Nephron progenitor cell (in vitro differentiated cells): ENCODE results near the gene TMEM108.

Source experiments
- DNase-seq: peaks from one replicate; pipeline ENCODE4 v3.0.0; 2021
- H3K27ac Mint-ChIP-seq: 2 replicates; pipeline ENCODE4 v1.8.0; 2021; ENCODE audit warnings: mild to moderate bottlenecking, moderate library complexity, mixed read lengths
- H3K27me3 Mint-ChIP-seq: 2 replicates; pipeline ENCODE4 v1.8.0; 2021; ENCODE audit warnings: mild to moderate bottlenecking, low read depth, mixed read lengths; ENCODE audit not compliant: poor library complexity
- H3K36me3 Mint-ChIP-seq: 2 replicates; pipeline ENCODE4 v1.8.0; 2021; ENCODE audit warnings: low read depth, mixed read lengths
- H3K4me1 Mint-ChIP-seq: 2 replicates; pipeline ENCODE4 v1.8.0; 2021; ENCODE audit warnings: mixed read lengths
- H3K4me3 Mint-ChIP-seq: 2 replicates; pipeline ENCODE4 v1.8.0; 2021; ENCODE audit warnings: mild to moderate bottlenecking, moderate library complexity, mixed read lengths
- H3K9me3 Mint-ChIP-seq: 2 replicates; pipeline ENCODE4 v1.8.0; 2021; ENCODE audit warnings: mild to moderate bottlenecking, moderate library complexity, mixed read lengths
- TF ChIP-seq, protein P1 (sequence below): fragments of 200-600 bp; sonication (generic); IDR thresholded peaks from 2 replicates; pipeline ENCODE4 v1.5.0; 2021; ENCODE audit warnings: antibody characterized with exemption

TMEM108 gene

DNA sequence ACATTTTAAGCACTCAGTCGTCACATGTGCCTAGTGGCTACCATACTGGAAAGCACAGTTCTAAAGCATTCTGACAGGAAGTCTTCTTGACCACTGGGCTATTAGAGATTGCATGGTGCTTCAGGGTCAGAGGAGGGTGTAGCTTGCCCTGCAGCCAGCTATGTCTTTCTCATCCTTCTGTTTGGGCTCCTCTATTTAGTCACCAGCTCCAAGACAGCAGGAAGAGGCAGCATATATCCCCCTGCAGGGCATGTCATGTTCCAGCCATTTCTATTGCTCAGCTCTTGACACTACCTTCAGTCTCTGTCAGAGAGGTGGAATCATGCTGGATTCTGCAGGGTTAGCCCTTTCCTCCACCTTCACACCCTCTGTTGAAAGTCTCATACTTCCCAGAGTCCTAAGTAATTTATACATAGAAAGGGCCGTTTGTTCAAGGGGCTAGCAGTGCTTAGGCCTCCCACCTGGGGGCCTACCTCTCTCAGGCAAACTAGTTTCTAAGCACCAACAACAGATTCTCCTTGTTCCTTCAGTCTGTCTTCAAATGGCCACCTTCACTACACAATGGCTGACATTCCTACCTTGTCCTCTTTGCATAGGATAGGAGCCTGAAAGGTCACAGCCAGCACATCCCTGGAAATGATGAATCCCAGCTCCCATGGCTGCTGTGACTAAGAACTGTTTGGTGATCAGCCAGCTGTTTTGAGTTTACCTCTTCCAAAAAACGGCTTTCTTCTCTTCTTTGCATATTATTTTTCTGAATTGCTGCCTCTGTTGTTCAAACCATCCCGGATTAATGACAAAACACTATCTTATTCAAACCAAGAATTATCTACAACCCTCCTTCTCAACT lies 246.0 kb downstream of the TMEM108 start:
- Mint-ChIP-seq H3K27ac (no peak overlapping the region), H3K27me3 (peaks cover 5% of the 10 kb centered on the region), H3K4me1 (peaks cover 19% of the 10 kb centered on the region), H3K9me3 (no peaks in the 10 kb centered on the region), H3K36me3 (no peaks in the 10 kb centered on the region), H3K4me3 (no peak overlapping the region)
- TF ChIP-seq, protein P1, sequence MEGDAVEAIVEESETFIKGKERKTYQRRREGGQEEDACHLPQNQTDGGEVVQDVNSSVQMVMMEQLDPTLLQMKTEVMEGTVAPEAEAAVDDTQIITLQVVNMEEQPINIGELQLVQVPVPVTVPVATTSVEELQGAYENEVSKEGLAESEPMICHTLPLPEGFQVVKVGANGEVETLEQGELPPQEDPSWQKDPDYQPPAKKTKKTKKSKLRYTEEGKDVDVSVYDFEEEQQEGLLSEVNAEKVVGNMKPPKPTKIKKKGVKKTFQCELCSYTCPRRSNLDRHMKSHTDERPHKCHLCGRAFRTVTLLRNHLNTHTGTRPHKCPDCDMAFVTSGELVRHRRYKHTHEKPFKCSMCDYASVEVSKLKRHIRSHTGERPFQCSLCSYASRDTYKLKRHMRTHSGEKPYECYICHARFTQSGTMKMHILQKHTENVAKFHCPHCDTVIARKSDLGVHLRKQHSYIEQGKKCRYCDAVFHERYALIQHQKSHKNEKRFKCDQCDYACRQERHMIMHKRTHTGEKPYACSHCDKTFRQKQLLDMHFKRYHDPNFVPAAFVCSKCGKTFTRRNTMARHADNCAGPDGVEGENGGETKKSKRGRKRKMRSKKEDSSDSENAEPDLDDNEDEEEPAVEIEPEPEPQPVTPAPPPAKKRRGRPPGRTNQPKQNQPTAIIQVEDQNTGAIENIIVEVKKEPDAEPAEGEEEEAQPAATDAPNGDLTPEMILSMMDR: no peak
- no peak for DNase-seq

DNA sequence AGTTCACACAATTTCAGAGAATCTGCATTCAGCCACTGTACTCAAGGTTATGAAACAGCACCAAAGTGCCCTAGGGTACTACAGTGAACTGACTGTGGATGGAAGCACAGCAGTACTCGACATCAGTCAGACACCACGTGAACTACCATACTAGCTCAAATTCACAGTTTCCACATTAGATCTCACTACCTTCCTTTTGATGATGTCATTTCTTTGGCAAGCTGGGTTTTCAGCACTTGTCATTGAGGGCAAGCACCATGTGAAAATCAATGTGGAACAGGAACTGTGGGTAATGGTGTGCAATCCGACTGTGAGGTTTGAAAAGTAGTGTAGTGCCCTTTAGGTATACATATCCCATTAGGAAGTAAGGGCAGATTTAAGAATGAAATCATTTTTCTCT lies 251.1 kb downstream of the TMEM108 start:
- no peak for DNase-seq
- Mint-ChIP-seq H3K4me1 (peaks cover 18% of the 10 kb centered on the region), H3K36me3 (no peaks in the 10 kb centered on the region), H3K4me3 (no peak overlapping the region), H3K27ac (no peak overlapping the region), H3K9me3 (no peaks in the 10 kb centered on the region), H3K27me3 (no peaks in the 10 kb centered on the region)
- TF ChIP-seq, protein P1: no peak

DNA sequence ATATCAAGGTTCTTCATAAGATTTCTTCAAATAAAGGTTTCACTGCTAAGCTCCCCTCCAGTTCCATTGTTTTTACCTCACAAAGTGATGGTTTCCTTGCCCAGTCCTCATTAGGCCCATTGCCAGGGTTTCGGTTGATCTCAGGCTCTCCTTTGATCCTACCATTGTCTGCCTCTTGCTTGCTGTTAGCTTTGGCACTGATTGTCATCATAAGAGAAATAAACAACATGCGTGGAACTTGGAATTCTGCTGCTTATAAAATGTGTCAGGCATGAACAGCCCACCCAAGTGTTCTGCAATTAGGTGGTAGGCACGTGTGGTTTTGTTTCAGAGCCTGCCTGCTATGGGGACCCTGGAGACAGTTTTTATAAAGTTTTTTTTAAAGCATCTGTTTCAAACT lies 254.1 kb downstream of the TMEM108 start:
- no peak overlapping the region for H3K4me3 Mint-ChIP-seq
- H3K4me1 Mint-ChIP-seq: peaks cover 19% of the 10 kb centered on the region
- H3K27ac Mint-ChIP-seq: no peak overlapping the region
- H3K36me3 Mint-ChIP-seq: no peaks in the 10 kb centered on the region
- TF ChIP-seq, protein P1: no peak
- no peak for DNase-seq
- no peaks in the 10 kb centered on the region for H3K27me3 Mint-ChIP-seq
- no peaks in the 10 kb centered on the region for H3K9me3 Mint-ChIP-seq

DNA sequence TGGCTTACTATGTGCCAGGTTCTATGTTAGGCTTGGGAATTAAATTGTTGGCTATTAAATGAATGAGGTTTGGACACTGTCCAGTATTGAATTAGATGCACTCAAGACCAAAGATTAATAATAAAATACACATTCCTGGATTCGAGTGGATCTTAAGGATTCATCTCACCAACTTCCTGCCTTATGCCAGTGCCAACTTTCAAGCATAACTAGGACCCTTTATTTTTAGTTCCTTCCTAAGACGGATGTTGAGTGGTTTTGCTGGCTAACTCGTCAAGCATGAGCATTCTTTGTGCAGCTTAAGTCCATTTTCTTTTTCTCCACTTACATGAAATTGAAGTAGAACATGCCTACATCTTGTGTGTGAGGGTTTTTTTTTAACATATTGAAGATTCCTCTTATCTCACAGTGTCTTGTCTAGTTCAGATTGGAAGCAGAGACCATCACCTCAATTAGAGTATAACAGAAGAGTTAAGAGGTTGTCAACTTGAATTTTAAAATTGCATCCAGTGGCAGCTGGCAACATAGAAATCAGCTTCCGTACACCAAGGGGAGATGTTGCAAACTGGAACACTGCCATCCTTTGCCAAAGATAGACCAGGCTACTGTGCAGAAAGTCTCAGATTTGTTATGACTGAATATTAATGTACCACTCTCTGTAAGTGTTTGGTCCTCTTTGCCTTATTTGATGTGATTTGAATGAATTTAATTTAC lies 255.4 kb downstream of the TMEM108 start:
- TF ChIP-seq, protein P1: no peak
- no peak overlapping the region for H3K4me3 Mint-ChIP-seq
- DNase-seq: no peak
- H3K27ac Mint-ChIP-seq: no peak overlapping the region
- H3K4me1 Mint-ChIP-seq: peaks cover 19% of the 10 kb centered on the region
- no peaks in the 10 kb centered on the region for H3K9me3 Mint-ChIP-seq
- no peaks in the 10 kb centered on the region for H3K27me3 Mint-ChIP-seq
- no peaks in the 10 kb centered on the region for H3K36me3 Mint-ChIP-seq

DNA sequence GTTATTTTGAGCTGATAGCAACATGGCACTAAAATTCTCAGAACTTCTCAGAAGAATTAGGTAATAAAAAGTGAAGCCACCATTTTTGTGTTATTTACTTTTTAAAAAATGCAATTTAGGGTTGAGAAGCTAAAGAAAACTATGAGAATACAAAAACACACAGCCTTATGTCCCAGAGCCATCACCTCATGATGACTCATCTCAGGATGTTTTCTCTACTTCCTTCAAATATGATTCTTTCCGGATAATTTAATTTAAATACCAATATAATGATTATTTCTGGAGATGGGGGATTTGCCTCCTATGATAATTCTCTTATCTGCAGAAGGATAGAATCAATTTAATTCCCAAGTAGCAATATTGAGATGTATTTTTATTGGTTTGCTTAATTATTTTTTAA lies 256.1 kb downstream of the TMEM108 start:
- DNase-seq: no peak
- no peaks in the 10 kb centered on the region for H3K9me3 Mint-ChIP-seq
- no peaks in the 10 kb centered on the region for H3K27me3 Mint-ChIP-seq
- no peak overlapping the region for H3K4me3 Mint-ChIP-seq
- no peak overlapping the region for H3K27ac Mint-ChIP-seq
- no peaks in the 10 kb centered on the region for H3K36me3 Mint-ChIP-seq
- H3K4me1 Mint-ChIP-seq: peaks cover 19% of the 10 kb centered on the region
- TF ChIP-seq, protein P1: no peak
